IMR-90 (cell line): ENCODE results near the gene STAT3.

ENCODE experiments used
- CEBPB ChIP-seq: IDR thresholded peaks from 2 replicates; pipeline ENCODE4 v1.6.1; 2012; ENCODE audit warnings: low read depth, low read length, improper control_type of control experiment
- CHD1 ChIP-seq: IDR thresholded peaks from 2 replicates; pipeline ENCODE4 v1.6.1; 2012; ENCODE audit warnings: low read depth, low read length, improper control_type of control experiment
- CTCF ChIP-seq: conservative IDR thresholded peaks from 2 replicates; pipeline ENCODE4 v1.5.1; 2012; ENCODE audit warnings: mild to moderate bottlenecking, low read depth, low read length, improper control_type of control experiment
- ELK1 ChIP-seq: fragments of 150-350 bp; IDR thresholded peaks from 2 replicates; pipeline ENCODE4 v1.6.1; 2016; ENCODE audit warnings: low read depth, mild to moderate bottlenecking, low read length, moderate library complexity, borderline replicate concordance
- MXI1 ChIP-seq: IDR thresholded peaks from 2 replicates; pipeline ENCODE4 v1.6.1; 2012; ENCODE audit warnings: low read depth, mild to moderate bottlenecking, low read length, moderate library complexity, borderline replicate concordance
- POLR2A ChIP-seq: IDR thresholded peaks from 2 replicates; pipeline ENCODE4 v1.6.1; 2012; ENCODE audit warnings: mild to moderate bottlenecking, low read depth, low read length
- RFX5 ChIP-seq: IDR thresholded peaks from 2 replicates; pipeline ENCODE4 v1.8.0; 2012; ENCODE audit warnings: low read depth, mild to moderate bottlenecking, low read length, moderate library complexity

GRCh38 chr17:42363231-42363630, 25.0 kb downstream of the STAT3 start:
- no peak for TF ChIP-seq CTCF
- TF ChIP-seq MXI1: no peak
- no peak for TF ChIP-seq POLR2A
- TF ChIP-seq ELK1: no peak
- no peak for TF ChIP-seq RFX5
- no peak for TF ChIP-seq CEBPB
- no peak for TF ChIP-seq CHD1
